Esophagus muscularis mucosa (tissue), 4 donors: Measurements from ENCODE around the gene TMEM250.

Experiments used
- EP300 ChIP-seq: sonication (generic); formaldehyde crosslinking; IDR thresholded peaks from one replicate; pipeline ENCODE4 v1.6.1; 2017; ENCODE audit warnings: antibody characterized with exemption
- POLR2A ChIP-seq: fragments of 450-650 bp; IDR thresholded peaks from one replicate; pipeline ENCODE4 v1.6.1; 2017; ENCODE audit warnings: antibody characterized with exemption, moderate library complexity, mild to moderate bottlenecking, low read depth
- POLR2AphosphoS5 ChIP-seq, 2 donors: sonication (generic); formaldehyde crosslinking; IDR thresholded peaks; one replicate each; pipeline ENCODE4 v1.6.1; 2017; ENCODE audit warnings: antibody characterized with exemption in 2 of 2
- TF ChIP-seq, protein P1 (sequence below), 3 experiments: fragments of 200-600 bp in 2 of 3; fragments of 450-650 bp in 1 of 3; sonication (generic) in 2 of 3; IDR thresholded peaks; one replicate each; pipeline ENCODE4 v1.5.1; 2017 to 2019; ENCODE audit warnings: antibody characterized with exemption in 3 of 3, mild to moderate bottlenecking in 2 of 3, moderate library complexity in 1 of 3

DNA sequence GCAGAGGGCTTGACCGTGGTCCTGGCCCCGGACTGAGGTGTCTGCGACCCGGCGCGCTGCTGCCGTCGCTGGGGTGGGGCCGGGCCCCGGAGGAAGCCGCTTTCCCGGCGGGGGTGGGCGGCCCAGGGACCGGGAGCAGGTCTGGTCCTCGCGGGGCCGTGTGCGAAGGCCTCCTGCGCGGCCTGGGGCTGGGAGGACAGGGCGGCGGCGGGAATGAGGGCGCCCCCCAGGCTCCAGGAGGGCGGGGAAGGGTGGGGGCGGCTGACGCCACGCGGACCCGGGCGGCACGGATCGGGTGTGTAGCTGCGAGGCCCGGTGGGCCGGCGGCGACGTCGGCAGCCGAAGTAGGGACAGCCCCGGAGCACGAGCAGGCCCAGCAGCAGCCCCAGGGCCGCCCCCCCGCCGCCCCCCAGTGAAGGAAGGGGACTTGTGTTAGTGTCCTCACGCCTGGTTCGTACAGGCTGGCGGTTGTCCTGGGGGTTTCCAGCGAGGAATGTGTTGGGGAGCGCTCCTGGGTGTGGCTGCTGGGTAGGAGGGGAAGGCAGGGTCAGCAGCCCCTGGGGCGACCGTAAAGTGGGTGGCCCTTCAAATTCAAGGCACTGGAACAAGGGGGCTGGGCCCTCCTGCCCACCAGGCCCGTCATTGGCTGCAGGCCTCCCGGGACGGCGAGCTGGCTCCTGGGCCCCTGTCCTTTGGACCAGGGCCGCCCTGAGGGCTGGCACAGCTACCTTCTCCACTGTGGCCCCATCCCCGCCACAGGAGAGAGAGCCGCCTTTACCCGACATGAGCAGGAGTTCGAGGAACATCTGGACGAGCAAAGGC, 597 bp upstream of the TMEM250 start:
- TF ChIP-seq, protein P1, sequence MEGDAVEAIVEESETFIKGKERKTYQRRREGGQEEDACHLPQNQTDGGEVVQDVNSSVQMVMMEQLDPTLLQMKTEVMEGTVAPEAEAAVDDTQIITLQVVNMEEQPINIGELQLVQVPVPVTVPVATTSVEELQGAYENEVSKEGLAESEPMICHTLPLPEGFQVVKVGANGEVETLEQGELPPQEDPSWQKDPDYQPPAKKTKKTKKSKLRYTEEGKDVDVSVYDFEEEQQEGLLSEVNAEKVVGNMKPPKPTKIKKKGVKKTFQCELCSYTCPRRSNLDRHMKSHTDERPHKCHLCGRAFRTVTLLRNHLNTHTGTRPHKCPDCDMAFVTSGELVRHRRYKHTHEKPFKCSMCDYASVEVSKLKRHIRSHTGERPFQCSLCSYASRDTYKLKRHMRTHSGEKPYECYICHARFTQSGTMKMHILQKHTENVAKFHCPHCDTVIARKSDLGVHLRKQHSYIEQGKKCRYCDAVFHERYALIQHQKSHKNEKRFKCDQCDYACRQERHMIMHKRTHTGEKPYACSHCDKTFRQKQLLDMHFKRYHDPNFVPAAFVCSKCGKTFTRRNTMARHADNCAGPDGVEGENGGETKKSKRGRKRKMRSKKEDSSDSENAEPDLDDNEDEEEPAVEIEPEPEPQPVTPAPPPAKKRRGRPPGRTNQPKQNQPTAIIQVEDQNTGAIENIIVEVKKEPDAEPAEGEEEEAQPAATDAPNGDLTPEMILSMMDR (IDR thresholded peaks at IDR 0.05) = peak in 1 of 3 experiments; percentile 15
- TF ChIP-seq POLR2A (peak; percentile 69), EP300 (no peak), POLR2AphosphoS5 (IDR thresholded peaks at IDR 0.05) (no peak)
